Neuronal stem cell (in vitro differentiated cells): ENCODE measurements around the gene ATP1B3.

Experiments used
- DNase-seq: peaks from one replicate; pipeline ENCODE4 v3.0.0-alpha.2; 2013; ENCODE audit warnings: low spot score
- H2AFZ ChIP-seq: one replicate; pipeline ENCODE4 v1.6.1; 2013; ENCODE audit warnings: mild to moderate bottlenecking, low read length, inconsistent platforms
- H2AK5ac ChIP-seq: 2 replicates; pipeline ENCODE4 v1.6.1; 2013; ENCODE audit warnings: low read depth, mild to moderate bottlenecking, inconsistent platforms, low read length, moderate library complexity, mixed read lengths
- H2BK120ac ChIP-seq: 2 replicates; pipeline ENCODE4 v1.6.1; 2013; ENCODE audit warnings: low read depth, mild to moderate bottlenecking, inconsistent platforms, low read length, moderate library complexity, mixed read lengths
- H2BK12ac ChIP-seq: one replicate; pipeline ENCODE4 v1.6.1; 2013; ENCODE audit warnings: low read length, inconsistent platforms
- H2BK15ac ChIP-seq: 2 replicates; pipeline ENCODE4 v1.6.1; 2013; ENCODE audit warnings: mild to moderate bottlenecking, low read length, inconsistent platforms, mixed read lengths
- H2BK5ac ChIP-seq: one replicate; pipeline ENCODE4 v1.6.1; 2013; ENCODE audit warnings: inconsistent platforms, mild to moderate bottlenecking, low read length, moderate library complexity
- H3K14ac ChIP-seq: one replicate; pipeline ENCODE4 v1.6.1; 2013; ENCODE audit warnings: low read length, inconsistent platforms
- H3K18ac ChIP-seq: 2 replicates; pipeline ENCODE4 v1.6.1; 2013; ENCODE audit warnings: low read length, inconsistent platforms
- H3K23ac ChIP-seq: 2 replicates; pipeline ENCODE4 v1.6.1; 2013; ENCODE audit warnings: low read depth, mild to moderate bottlenecking, mixed read lengths, low read length, inconsistent platforms; ENCODE audit not compliant: poor library complexity
- H3K27ac ChIP-seq: replicated peaks from 3 replicates; pipeline ENCODE4 v1.5.1; 2013; ENCODE audit warnings: low read length, inconsistent platforms
- H3K27me3 ChIP-seq, 3 experiments: 2 replicates each; pipeline ENCODE4 v1.6.1; 2013; ENCODE audit warnings: low read length in 3 of 3, mild to moderate bottlenecking in 2 of 3, inconsistent platforms in 1 of 3, low read depth in 1 of 3, mixed read lengths in 1 of 3, moderate library complexity in 1 of 3; ENCODE audit not compliant: control insufficient read depth in 3 of 3, insufficient read depth in 3 of 3
- H3K36me3 ChIP-seq, 2 donors: replicated peaks in 1 of 2; 2 replicates each; pipeline ENCODE4 v1.6.1; 2013; ENCODE audit warnings: low read length in 2 of 2; ENCODE audit not compliant: control insufficient read depth in 2 of 2, insufficient read depth in 2 of 2
- H3K4ac ChIP-seq: 2 replicates; pipeline ENCODE4 v1.6.1; 2013; ENCODE audit warnings: inconsistent platforms, mild to moderate bottlenecking, low read length, moderate library complexity
- H3K4me1 ChIP-seq, 2 donors: 1 replicate in 1 of 2; 2 replicates in 1 of 2; pipeline ENCODE4 v1.6.1; 2013; ENCODE audit warnings: low read length in 2 of 2, low read depth in 1 of 2; ENCODE audit not compliant: control insufficient read depth in 2 of 2, insufficient read depth in 1 of 2
- H3K4me2 ChIP-seq: one replicate; pipeline ENCODE4 v1.6.1; 2013; ENCODE audit warnings: mild to moderate bottlenecking, low read length, inconsistent platforms; ENCODE audit not compliant: insufficient read depth, poor library complexity, severe bottlenecking
- H3K4me3 ChIP-seq, 2 donors: 2 replicates each; pipeline ENCODE4 v1.5.1; 2013; ENCODE audit warnings: low read length in 2 of 2, mild to moderate bottlenecking in 2 of 2, inconsistent platforms in 1 of 2, moderate library complexity in 1 of 2
- H3K79me1 ChIP-seq: one replicate; pipeline ENCODE4 v1.6.1; 2013; ENCODE audit warnings: low read depth, mild to moderate bottlenecking, inconsistent platforms, low read length, moderate library complexity
- H3K9ac ChIP-seq: one replicate; pipeline ENCODE4 v1.6.1; 2013; ENCODE audit warnings: mild to moderate bottlenecking, low read depth, low read length, inconsistent platforms; ENCODE audit not compliant: poor library complexity
- H3K9me3 ChIP-seq, 2 donors: replicated peaks in 1 of 2; 2 replicates each; pipeline versions ENCODE3 to v1.6.1; 2013; ENCODE audit warnings: low read length in 2 of 2, mild to moderate bottlenecking in 2 of 2, inconsistent platforms in 1 of 2, low read depth in 1 of 2, mixed read lengths in 1 of 2, moderate library complexity in 1 of 2; ENCODE audit not compliant: control insufficient read depth in 2 of 2, insufficient read depth in 1 of 2
- H4K8ac ChIP-seq: one replicate; pipeline ENCODE4 v1.6.1; 2013; ENCODE audit warnings: low read depth, mild to moderate bottlenecking, inconsistent platforms, low read length, moderate library complexity
- H4K91ac ChIP-seq: one replicate; pipeline ENCODE4 v1.6.1; 2013; ENCODE audit warnings: low read length, low read depth, mild to moderate bottlenecking, inconsistent platforms; ENCODE audit not compliant: poor library complexity
- WGBS, 2 donors: extraction: QIAGEN DNeasy Blood & Tissue Kit; methylation state at CpG; one replicate each; pipeline ENCODE4 v1.1.7; 2013; ENCODE audit warnings: missing lambda C conversion rate in 2 of 2, mixed read lengths in 1 of 2; ENCODE audit not compliant: insufficient read length in 2 of 2, insufficient replicate concordance in 1 of 2; ENCODE audit errors: extremely low coverage in 2 of 2; 5-methylcytosine and 5-hydroxymethylcytosine counted together

ATP1B3 gene

GRCh38 chr3:141894524-141895176, 18.2 kb downstream of the ATP1B3 start:
- Histone ChIP-seq H2BK120ac (no peak overlapping the region), H4K91ac (no peak overlapping the region), H2AFZ (no peak overlapping the region), H3K4me2 (no peak overlapping the region), H3K9me3 (peaks cover 4 to 7% of the 10 kb centered on the region in 2 donors), H3K14ac (no peak overlapping the region), H2BK15ac (no peak overlapping the region), H3K4me1 (no peaks in the 10 kb centered on the region), H3K9ac (no peak overlapping the region), H3K27me3 (no peaks in the 10 kb centered on the region), H3K4ac (no peak overlapping the region), H3K79me1 (peaks cover 2% of the 10 kb centered on the region), H2AK5ac (no peak overlapping the region), H3K4me3 (no peak overlapping the region), H2BK5ac (no peak overlapping the region), H4K8ac (no peak overlapping the region), H3K27ac (no peak overlapping the region), H3K36me3 (peaks cover 6 to 21% of the 10 kb centered on the region in 2 donors), H3K23ac (no peak overlapping the region), H2BK12ac (no peak overlapping the region), H3K18ac (no peak overlapping the region)
- WGBS, 2 donors, result no CpG with 5 or more reads among the region's 5 CpGs
- no peak for DNase-seq

GRCh38 chr3:141895731-141896130, 19.3 kb downstream of the ATP1B3 start:
- peaks cover 6 to 26% of the 10 kb centered on the region in 2 donors for H3K36me3 ChIP-seq
- peaks cover 8 to 16% of the 10 kb centered on the region in 2 donors for H3K9me3 ChIP-seq
- no CpG with 5 or more reads among the region's 3 CpGs for WGBS, 2 donors

GRCh38 chr3:141898908-141899307, 22.5 kb downstream of the ATP1B3 start:
- Histone ChIP-seq H3K4ac (no peak overlapping the region), H2BK15ac (no peak overlapping the region), H2BK120ac (no peak overlapping the region), H2BK5ac (no peak overlapping the region), H3K4me1 (no peaks in the 10 kb centered on the region), H3K9me3 (peaks cover 8 to 16% of the 10 kb centered on the region in 2 donors), H3K18ac (no peak overlapping the region), H3K4me2 (no peak overlapping the region), H3K27ac (no peak overlapping the region), H2AFZ (no peak overlapping the region), H4K8ac (no peak overlapping the region), H2BK12ac (no peak overlapping the region), H3K9ac (no peak overlapping the region), H3K27me3 (no peaks in the 10 kb centered on the region), H3K36me3 (peaks cover 5 to 26% of the 10 kb centered on the region in 2 donors), H4K91ac (no peak overlapping the region), H3K79me1 (no peaks in the 10 kb centered on the region), H3K14ac (no peak overlapping the region), H3K4me3 (no peak overlapping the region), H3K23ac (no peak overlapping the region), H2AK5ac (no peak overlapping the region)
- no peak for DNase-seq
- no CpG with 5 or more reads among the region's 1 CpG for WGBS, 2 donors

More at GRCh38 chr3:141895731-141896130, 19.3 kb downstream of the ATP1B3 start:
- Histone ChIP-seq H4K91ac (no peak overlapping the region), H3K4me1 (no peaks in the 10 kb centered on the region), H2BK15ac (no peak overlapping the region), H2BK12ac (no peak overlapping the region), H3K18ac (no peak overlapping the region), H3K27me3 (no peaks in the 10 kb centered on the region), H2AFZ (no peak overlapping the region), H3K14ac (no peak overlapping the region), H2BK5ac (no peak overlapping the region), H3K27ac (no peak overlapping the region), H2AK5ac (no peak overlapping the region), H3K9ac (no peak overlapping the region), H3K4me3 (no peak overlapping the region), H2BK120ac (no peak overlapping the region), H3K23ac (no peak overlapping the region), H3K4me2 (no peak overlapping the region), H3K4ac (no peak overlapping the region), H3K79me1 (peaks cover 2% of the 10 kb centered on the region), H4K8ac (no peak overlapping the region)
- DNase-seq, result no peak

- H3K27ac ChIP-seq, result no peak overlapping the region
- peaks cover 2% of the 10 kb centered on the region for H3K79me1 ChIP-seq
- H3K23ac ChIP-seq, result no peak overlapping the region
- peaks cover 8 to 16% of the 10 kb centered on the region in 2 donors for H3K9me3 ChIP-seq
- H2BK120ac ChIP-seq, result no peak overlapping the region
- H3K4me2 ChIP-seq, result no peak overlapping the region
- H4K8ac ChIP-seq, result no peak overlapping the region
- H3K4ac ChIP-seq, result no peak overlapping the region
- no peak overlapping the region for H2AFZ ChIP-seq
- no peak overlapping the region for H2BK15ac ChIP-seq
- DNase-seq, result no peak
- no peak overlapping the region for H2AK5ac ChIP-seq
- no peaks in the 10 kb centered on the region for H3K27me3 ChIP-seq
- H3K36me3 ChIP-seq, result peaks cover 7 to 29% of the 10 kb centered on the region in 2 donors
- no peak overlapping the region for H3K4me3 ChIP-seq
- H4K91ac ChIP-seq, result no peak overlapping the region
- no peak overlapping the region for H3K14ac ChIP-seq
- no peak overlapping the region for H2BK12ac ChIP-seq
- no CpG with 5 or more reads among the region's 3 CpGs for WGBS, 2 donors
- no peak overlapping the region for H2BK5ac ChIP-seq
- H3K9ac ChIP-seq, result no peak overlapping the region
- no peaks in the 10 kb centered on the region for H3K4me1 ChIP-seq
- H3K18ac ChIP-seq, result no peak overlapping the region
These were observed 23.9 kb downstream of the ATP1B3 start for GRCh38 chr3:141900343-141900742.
